ENCODE results near the gene GSTP1. TPM values are rescaled to one million over a fixed set of nuclear protein-coding genes. Genes with fewer than 3 reads are reported as not detected.
"Not testable (repeated sequence)": the region's sequence is repeated elsewhere in the genome, so short reads cannot be mapped to it uniquely, and the experiment has no call there.

GSTP1 gene
- total RNA-seq, 1 donor = 495 TPM

DNA sequence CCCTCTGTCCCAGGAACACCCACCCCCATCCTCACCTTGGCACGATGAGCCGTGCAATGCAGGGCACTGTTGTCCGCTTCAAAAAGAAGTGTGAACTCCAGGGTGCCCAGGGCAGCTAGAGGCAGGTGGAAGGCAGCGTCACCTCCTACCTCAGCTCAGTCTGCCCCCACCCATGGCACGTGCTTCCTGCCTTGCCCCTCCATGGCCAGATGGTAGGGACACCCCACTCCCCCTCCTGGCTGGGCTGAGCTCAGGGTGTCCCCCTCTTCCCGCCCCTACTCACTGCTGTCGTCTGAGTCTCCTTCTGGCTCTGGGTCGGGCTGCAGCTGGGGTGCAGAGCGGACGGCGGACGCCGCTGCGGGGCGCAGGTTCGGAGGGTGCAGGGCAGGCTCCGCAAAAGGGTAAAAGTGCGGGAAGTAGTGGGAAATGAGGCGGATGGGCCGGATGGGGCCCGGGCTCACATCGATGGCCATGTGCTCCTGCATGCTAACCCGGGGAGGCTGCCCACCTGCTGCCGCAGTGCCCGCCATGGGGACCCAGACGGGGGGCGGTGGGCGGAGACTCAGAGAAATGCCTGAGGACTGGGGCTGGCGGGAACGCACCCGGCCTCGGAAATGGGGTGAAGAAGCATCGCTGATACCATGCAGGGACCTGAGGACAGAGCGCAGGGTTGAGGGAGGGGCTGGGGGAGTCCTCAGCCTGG lies 32.3 kb downstream of the GSTP1 start:
- no peak for DNase-seq (ENCODE audit: low read depth)
- no peak overlapping the region for H3K4me3 ChIP-seq (ENCODE audit: low read depth, low read length)
- TF ChIP-seq, protein P1, sequence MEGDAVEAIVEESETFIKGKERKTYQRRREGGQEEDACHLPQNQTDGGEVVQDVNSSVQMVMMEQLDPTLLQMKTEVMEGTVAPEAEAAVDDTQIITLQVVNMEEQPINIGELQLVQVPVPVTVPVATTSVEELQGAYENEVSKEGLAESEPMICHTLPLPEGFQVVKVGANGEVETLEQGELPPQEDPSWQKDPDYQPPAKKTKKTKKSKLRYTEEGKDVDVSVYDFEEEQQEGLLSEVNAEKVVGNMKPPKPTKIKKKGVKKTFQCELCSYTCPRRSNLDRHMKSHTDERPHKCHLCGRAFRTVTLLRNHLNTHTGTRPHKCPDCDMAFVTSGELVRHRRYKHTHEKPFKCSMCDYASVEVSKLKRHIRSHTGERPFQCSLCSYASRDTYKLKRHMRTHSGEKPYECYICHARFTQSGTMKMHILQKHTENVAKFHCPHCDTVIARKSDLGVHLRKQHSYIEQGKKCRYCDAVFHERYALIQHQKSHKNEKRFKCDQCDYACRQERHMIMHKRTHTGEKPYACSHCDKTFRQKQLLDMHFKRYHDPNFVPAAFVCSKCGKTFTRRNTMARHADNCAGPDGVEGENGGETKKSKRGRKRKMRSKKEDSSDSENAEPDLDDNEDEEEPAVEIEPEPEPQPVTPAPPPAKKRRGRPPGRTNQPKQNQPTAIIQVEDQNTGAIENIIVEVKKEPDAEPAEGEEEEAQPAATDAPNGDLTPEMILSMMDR (IDR thresholded peaks at IDR 0.05; ENCODE audit: insufficient read depth, low read depth, low read length) = no peak

GRCh38 chr11:67616431-67617242 lies 33.0 kb downstream of the GSTP1 start:
- TF ChIP-seq, protein P1 (IDR thresholded peaks at IDR 0.05; ENCODE audit: insufficient read depth, low read depth, low read length) = no peak
- DNase-seq (ENCODE audit: low read depth) = no peak
- no peak overlapping the region for H3K4me3 ChIP-seq (ENCODE audit: low read depth, low read length)

DNA sequence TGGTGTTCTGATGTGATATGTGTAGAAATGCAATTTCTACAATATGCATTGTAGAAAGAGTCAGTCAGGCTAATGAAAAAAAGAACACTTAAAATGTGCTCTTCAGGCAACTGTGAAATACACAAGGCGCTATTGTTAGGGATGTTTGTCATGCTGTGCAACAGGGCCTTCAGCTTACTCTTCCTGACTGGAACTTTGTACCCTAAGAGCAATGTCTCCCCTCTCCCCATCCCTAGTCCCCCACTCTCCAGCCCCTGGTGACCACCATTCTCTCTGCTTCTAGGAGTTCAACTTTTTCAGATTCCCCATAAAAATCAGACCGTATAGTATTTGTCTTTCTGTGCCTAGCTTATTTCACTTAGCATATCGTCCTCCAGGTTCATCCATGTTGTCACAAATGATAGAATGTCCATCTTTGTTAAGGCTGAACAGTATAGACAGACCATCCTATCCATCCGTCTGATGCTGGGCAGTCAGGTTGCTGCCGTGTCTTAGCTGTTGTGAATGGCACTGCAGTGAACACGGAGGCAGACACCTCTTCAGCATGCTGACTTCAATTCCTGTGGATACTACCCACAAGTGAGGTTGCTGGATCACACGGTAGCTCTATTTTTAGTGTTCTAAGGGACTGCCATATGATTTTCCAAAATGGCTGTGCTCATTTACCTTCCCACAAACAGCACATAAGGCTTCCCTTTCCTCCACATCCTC lies 33.8 kb downstream of the GSTP1 start:
- no peak overlapping the region for H3K4me3 ChIP-seq (ENCODE audit: low read depth, low read length)

GRCh38 chr11:67618901-67619659 lies 35.5 kb downstream of the GSTP1 start:
- DNase-seq (ENCODE audit: low read depth); H3K4me3 ChIP-seq (ENCODE audit: low read depth, low read length): not testable (repeated sequence)

More for the DNA sequence above, 33.8 kb downstream of the GSTP1 start:
- no peak for DNase-seq (ENCODE audit: low read depth)
- TF ChIP-seq, protein P1 (IDR thresholded peaks at IDR 0.05; ENCODE audit: insufficient read depth, low read depth, low read length) = no peak

GRCh38 chr11:67619683-67620618 lies 36.3 kb downstream of the GSTP1 start:
- not testable (repeated sequence) for H3K4me3 ChIP-seq (ENCODE audit: low read depth, low read length); DNase-seq (ENCODE audit: low read depth)

DNA sequence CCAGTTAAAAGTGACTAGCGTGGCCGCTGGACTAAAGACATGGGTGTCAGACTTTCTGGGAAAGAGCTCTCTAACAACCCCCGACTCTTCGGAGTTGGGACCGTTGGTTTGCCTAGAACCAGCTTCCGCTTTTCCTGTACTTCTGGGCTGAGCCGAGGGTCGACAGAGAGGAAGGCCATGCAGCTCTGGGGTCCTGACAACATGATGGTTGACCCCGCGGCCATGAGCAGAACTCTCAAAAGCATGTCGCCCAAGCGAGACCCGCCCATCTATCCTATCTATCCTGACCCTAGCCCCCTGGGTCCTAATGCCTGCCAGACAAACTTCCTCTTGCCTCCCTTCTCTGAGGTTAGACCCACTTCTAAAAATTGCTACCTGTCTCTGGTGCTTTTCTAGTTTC lies 37.0 kb downstream of the GSTP1 start:
- H3K4me3 ChIP-seq (ENCODE audit: low read depth, low read length); DNase-seq (ENCODE audit: low read depth): not testable (repeated sequence)

- DNase-seq (ENCODE audit: low read depth); H3K4me3 ChIP-seq (ENCODE audit: low read depth, low read length): not testable (repeated sequence)
Measured at GRCh38 chr11:67621928-67622327, 38.3 kb downstream of the GSTP1 start.

GRCh38 chr11:67622905-67623304 lies 39.3 kb downstream of the GSTP1 start:
- not testable (repeated sequence) for DNase-seq (ENCODE audit: low read depth); H3K4me3 ChIP-seq (ENCODE audit: low read depth, low read length)

DNA sequence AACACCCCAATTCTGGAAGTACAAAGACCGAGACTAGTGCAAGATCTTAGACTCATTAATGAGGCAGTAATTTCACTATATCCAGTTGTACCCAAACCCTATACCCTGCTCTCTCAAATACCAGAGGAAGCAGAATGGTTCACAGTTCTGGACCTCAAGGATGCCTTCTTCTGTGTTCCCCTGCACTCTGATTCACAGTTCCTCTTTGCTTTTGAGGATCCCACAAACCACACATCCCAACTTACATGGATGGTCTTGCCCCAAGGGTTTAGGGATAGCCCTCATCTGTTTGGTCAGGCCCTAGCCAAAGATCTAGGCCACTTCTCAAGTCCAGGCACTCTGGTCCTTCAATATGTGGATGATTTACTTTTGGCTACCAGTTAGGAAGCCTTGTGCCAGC lies 40.2 kb downstream of the GSTP1 start:
- H3K4me3 ChIP-seq (ENCODE audit: low read depth, low read length) = not testable (repeated sequence)

DNA sequence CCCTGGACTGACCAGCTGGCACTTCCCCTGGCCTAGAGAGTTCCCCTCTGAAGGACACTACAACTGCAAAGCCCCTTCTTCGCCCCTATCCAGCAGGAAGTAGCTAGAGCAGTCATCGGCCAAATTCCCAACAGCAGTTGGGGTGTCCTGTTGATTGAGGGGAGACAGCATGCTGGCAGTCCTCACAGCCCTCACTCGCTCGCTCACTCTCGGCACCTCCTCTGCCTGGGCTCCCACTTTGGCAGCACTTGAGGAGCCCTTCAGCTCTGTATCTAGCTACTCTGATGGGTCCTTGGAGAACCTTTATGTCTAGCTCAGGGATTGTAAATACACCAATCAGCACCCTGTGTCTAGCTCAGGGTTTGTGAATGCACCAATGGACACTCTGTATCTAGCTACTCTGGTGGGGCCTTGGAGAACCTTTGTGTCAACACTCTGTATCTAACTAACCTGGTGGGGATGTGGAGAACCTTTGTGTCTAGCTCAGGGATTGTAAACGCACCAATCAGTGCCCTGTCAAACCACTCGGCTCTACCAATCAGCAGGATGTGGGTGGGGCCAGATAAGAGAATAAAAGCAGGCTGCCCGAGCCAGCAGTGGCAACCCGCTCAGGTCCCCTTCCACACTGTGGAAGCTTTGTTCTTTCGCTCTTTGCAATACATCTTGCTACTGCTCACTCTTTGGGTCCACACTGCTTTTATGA lies 42.7 kb downstream of the GSTP1 start:
- not testable (repeated sequence) for H3K4me3 ChIP-seq (ENCODE audit: low read depth, low read length); DNase-seq (ENCODE audit: low read depth)

More for the DNA sequence above, 40.2 kb downstream of the GSTP1 start:
- DNase-seq (ENCODE audit: low read depth) = not testable (repeated sequence)
